ENCODE measurements around the gene EPHA10.

The EPHA10 gene

DNA sequence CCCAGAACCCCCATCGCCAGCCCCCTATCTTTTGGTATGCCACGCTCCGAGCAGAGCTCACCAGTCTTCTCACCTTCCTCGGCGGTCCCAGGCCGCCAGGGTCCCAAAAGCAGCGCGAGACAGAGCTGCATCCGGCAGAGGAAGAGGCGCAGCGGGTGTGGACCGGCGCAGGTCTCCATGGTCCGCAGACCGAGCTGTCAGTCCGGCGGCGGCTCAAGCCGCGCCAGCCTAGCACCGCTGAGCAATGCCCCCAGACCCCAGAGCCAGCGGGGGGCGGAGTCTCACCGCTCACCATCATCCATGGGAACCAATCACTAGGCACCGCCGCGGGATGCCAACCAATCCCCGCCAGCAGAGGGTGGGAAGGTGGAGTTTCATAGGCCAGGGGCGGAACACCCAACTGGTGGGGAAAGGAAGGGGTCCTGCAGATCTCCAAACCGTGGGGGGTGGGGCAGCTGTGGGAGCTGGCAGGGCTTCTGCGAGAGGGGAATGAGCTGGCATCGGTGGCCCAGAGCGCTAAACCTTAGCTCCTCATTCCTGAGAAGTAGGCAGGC, at the start of gene EPHA10:
TSS of gene EPHA10 (minus strand) at position 233 of the 554 bp plus-strand sequence. CDS start at position 179, 54 bp downstream.
- no peak for DNase-seq (ENCODE audit: low spot score)

DNA sequence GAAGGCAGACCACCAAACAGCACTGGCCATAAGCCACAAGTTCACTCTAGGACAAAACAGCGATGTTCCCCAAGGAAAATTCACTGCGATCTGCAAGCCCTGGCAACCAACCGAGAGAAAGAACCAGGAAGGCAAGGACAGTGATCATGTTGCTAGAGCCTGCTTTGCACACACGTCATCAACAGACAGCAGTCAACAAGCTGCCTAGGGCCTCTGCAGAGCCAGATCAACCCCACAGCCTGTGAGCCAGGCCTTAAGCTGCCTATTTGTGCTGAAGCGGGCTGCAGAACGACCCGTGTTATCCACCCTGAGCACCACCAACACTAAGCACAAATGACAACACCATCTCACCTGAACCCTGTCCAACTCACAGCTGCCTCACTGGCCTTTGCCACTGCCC, 49.3 kb upstream of the EPHA10 start:
- no peak for DNase-seq (ENCODE audit: low spot score)

DNA sequence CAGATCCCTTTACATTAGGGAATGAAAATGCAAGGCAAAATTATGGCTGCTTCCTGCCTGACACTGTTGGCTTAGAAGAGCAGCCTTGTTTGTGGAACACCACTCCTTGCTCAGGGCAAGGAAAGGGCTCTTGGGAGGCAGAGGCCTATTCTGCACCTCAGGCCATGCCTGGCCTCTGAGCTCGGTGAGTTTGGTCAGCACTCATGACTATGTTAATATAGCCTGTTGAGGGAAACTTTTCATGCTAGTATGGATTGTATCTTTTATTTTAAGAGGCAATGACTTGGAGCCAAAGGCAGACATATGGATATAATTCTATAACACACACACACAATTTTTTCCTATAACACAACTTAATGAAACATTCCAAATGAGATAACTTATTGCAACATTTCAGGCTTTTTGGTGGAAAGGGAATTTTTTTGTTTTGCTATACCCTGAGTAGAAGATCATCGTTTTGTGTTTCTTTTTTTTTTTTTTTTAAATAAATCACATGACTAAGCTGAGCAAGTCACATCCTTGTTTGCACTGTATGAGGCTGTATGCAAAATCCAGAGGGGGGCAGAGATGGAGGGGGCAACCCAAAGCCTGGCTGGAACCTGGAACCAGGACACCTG, 48.7 kb upstream of the EPHA10 start:
- no peak for DNase-seq (ENCODE audit: low spot score)

DNA sequence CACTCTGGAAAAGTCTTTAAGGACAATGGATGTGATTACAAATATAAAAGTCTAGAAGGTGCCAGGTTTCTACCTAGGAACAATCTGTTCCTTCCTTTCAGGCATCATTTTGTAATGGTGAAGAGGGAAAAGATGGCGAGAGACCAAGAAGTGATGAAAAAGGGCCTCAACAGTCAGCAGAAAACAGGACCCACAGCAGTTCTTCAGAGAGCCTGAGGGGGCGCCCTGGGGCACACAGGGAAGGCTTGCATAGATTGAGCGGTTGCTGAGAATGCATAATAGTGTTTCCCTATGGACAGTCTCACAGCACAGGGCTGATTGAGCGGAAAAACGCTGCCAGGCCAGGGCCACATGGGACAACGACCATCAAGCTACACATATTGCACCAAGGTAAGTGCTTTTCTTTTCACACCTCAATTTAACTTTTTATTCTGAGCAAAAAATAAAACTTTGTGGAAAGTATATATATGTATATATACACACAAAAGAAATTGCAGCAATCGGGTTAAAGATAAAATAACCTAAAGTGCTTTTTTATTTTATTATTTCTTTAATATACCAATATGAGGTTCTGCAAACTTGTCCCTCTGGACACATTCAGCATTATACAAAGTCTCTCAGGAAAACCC, 46.2 kb upstream of the EPHA10 start:
- peak; percentile 77 for DNase-seq (ENCODE audit: low spot score)

DNA sequence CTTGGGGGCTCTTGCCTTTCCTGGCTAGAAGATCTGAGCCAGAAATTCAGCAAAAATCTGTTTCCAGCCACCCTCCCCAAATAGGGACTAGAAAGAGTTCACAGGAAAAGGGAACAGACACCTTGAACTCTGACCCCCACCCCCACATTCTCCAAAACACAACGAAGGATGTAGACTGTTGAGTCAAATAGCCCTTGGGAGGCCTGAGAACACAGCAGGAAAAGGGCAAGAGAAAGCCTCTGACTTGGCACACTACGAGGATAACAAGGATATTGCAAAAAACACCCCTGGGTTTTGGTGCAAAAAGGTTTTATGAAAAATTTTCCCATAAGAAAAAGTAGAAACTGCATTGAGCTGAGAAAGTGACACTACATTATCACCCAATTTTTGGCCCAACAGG, 45.0 kb upstream of the EPHA10 start:
- no peak for DNase-seq (ENCODE audit: low spot score)

DNA sequence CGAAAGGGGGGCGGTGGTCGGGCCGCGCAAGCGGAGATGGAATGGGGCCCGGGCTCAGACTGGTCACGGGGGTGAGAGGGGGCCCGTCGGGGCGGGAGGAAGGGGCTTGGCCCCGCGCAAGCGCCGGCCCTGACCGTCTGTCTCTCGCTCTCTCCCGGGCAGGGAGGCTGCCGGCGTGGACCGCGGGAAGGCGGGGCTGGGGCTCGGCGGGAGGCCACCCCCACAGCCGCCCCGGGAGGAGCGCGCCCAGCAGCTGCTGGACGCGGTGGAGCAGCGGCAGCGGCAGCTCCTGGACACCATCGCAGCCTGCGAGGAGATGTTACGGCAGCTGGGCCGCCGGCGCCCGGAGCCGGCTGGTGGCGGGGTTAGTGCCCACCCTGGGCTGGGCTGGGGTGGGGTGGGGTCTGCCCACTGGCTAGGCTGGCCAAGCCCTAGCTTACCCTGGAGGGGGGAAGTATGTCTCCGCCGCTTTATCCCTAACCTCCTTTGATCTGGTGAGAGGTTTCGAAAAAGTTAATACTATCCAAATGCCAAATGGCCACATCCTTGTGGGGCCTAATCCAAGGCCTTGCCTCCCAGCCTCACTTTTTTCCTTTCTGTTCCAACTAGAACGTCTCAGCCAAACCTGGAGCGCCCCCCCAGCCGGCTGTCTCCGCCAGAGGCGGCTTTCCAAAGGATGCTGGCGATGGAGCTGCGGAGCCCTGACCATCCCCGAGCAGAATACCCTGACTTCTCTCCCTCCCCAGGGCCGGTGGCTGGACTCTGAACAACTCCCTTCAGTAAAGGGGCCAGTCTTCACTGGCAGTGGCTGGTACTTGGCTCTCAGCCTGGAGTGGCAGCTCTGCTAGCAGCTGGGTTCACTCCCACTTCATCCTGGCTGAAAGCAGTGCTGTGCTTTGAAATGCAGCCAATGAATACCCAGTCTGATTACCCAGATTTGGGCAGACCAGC, 43.7 kb upstream of the EPHA10 start:
- peak; percentile 60 for DNase-seq (ENCODE audit: low spot score)

DNA sequence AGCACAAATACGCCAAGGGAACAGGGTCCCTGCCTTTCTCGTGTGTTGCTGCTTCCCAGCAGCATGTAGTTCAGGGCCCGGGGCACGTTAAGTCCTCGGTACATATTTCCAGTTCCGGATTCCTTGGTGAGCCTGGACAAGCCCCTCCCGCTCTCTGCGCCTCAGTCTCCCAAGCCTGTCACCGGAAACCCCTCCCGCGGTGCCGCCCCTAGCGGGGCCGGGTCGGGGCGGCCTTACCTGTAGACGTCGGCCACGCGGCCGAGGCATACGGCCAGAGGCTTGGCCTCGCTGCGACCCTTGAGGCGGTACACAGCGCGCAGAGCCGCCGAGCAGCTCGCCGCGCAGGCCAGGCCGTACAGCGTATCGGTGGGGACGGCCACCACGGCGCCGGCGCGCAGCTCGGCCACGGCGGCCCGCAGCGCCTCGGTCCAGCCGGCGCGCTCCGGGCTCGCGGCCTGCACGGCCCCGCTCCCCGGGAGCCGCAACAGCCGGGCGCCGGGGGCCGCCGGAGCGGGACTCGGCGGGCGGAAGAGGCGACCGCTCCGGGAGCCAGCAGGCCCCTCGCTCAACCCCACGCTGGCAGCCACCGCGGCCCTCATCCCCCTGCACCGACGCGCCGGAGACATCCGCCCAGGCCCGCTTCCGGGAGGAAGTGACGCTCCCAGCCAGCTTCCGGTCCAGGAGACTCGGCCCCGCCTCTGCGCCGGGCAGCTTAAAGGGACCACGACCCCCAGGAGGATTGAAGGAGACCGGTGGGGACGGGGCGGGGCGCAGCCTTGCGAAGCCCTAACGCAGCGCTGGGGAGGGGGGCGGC, 42.8 kb upstream of the EPHA10 start, which contains the start of the genes C1orf122 and YRDC:
TSS of gene C1orf122 (plus strand) at position 236 of the 814 bp plus-strand sequence. CDS start 615 bp downstream, outside the sequence.
TSS of gene YRDC (minus strand) at position 654 of the 814 bp plus-strand sequence. CDS start at position 626, 28 bp downstream.
- DNase-seq (ENCODE audit: low spot score): peak; percentile 93

DNA sequence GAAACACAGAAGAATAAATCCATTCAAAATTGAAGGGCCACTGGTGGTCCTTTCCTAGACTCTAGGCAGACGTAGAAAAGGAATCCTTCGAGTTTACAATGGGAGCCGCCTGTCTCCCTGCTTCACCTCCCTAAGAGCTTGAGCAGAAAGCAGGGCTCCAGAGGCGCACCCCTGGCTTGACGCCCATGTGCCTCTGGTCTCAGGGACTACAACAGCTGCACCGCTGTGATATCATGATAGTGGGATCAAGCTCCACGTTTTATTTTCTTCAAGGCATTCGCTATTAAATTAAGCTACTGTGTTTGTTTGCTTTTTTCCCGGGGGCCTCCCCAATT, 42.3 kb upstream of the EPHA10 start:
- DNase-seq (ENCODE audit: low spot score): no peak

DNA sequence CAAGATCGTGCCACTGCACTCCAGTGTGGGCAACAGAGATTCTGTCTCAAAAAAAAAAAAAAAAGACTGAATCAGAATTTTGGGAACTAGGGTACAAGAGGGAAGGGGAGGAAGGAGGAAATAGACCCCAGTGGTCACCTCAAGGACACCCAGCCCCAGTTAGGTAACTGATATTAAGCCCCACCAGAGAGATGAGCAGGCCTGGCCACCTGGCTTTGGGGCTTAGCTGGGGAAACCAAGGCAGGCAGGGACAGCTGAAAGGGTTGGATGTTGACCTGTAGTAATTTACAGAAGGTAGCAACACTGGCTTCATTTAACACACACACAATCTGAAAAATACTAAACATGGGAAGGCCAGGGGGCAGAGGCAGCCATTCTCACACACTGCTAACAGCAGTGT, 37.5 kb upstream of the EPHA10 start:
- no peak for DNase-seq (ENCODE audit: low spot score)

DNA sequence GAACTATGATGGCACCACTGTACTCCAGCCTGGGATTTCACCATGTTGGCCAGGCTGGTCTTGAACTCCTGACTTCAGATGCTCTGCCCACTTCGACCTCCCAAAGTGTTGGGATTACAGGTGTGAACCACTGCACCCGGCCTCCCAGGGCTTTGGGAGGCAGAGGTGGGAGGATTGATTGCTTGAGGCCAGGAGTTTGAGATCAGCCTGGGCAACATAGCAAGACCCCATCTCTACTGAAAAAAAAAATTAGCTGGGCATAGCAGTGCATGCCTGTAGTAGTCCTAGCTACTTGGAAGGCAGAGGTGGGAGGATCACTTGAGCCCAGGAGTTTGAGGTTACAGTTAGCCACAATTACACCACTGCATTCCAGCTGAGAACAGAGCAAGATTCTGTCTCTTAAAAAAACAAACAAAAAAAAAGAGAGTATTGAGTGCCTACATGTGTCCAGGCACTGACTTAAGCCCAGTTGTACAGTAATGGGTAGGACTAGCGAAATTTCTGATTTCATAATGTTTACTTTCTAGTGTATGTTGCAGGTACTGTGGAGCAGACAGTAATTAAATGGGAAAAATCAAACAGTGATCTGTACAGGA, 32.9 kb upstream of the EPHA10 start:
- DNase-seq (ENCODE audit: low spot score): no peak

DNA sequence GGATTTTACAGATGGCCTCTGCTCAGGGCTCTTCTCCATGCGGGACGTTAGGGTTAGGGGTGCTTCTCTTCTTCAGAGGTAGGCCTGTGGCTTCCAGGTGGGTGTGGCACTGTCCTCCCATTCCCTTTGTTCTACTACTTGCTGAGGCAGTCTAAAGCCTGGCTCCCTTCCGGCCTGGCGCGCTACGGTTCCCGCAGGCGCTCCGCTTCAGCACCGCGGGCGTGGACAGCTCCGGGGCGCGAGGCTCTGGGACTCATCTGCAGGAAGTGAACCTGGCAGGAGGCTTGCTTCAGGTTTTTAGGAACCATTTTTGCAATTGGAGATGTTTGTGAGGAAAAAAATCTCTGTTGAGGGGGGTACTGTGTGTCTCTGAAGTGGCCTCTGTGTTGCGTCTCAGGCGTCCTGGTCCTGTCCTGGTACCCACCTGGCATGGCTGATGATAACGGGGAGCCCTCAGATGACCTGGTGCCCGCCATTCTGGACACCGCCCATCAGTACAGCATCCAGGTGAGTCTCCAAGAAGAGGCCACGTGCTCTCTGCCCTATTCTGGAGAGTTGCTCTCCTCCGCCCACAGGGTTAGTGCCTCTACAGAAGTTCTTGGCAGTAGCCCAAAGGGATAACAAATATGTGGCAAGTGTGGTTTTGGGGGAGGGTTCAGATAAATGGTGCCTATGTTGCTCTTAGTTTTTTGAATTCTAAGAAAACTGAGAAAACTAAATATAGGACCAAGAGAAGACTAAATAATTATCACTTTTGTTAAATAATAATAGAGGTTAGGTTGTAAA, 30.6 kb upstream of the EPHA10 start:
- DNase-seq (ENCODE audit: low spot score): no peak

DNA sequence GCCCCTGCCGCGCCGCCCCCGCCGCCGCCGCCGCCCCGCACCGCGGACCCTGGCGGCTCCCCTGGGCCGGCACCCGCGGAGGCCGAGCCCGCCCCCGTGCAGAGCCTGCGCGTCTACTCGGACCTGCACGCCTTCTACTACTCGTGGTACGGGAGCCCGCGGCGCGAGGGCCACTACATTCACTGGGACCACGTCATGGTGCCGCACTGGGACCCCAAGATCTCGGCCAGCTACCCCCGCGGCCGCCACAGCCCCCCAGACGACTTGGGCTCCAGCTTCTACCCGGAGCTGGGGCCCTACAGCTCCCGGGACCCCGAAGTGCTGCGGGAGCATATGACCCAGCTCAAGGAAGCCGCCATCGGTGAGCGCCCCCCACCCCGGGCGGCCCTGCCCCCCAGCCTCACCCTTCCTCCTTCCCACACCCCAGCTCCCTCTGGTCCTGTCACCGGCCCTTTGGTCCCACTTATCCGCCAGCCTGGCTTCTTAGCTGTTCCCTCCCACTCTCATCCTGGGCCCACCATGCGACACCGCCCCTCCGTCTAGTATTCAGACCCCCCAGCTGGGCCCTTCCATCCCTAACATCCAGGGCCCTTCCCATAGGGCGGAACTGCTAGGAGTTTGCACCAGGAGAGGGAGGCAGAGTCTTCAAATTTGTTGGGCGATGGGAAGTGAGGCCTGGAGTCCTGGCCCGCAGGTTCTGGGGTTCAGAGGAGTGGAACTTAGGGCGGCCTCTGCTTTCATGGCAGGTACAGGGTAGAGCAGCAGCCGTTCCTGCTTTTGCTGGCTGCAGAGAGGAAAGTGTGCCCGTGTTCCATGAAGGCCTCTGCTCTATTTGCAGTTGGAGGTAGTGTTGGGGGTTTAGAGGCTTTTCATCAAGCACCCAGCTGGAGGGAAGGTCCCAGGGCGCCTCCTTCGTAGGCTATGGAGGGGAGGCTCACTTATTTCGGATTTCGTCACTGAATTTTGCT, 29.7 kb upstream of the EPHA10 start:
- DNase-seq (ENCODE audit: low spot score): no peak

DNA sequence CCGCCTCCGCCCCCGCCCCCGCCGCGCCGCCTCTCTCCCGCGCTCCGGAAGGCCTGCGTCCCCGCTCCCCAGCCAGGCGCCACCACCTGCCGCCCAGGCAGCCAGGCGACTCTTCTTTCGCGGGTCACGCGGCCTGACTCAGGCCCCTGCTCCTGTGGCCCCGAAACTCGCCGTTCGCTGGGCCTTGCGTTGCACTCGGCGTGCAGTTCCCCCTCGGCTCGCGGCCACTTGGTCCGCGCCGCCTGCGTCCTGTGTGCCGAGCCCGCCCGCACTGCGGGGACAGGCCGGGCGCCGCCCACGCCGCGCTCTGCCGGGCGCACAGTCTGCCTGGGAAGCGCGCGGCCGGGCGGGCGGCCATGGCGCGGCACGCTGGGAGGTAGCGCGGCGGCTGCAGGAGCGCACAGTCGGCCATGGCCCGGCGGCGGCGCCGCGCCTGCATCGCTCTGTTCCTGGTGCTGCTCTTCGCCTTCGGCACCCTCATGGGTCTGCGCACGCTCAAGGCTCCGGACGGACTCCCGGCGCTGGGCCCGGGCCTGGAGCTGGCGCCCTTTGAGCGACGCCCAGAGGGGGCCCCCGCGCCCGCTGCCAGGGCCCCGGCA, 29.0 kb upstream of the EPHA10 start, which contains the start of gene MANEAL:
TSS of gene MANEAL (plus strand) at position 75 of the 599 bp plus-strand sequence. CDS start at position 411, 336 bp downstream.
- DNase-seq (ENCODE audit: low spot score): peak; percentile 71

DNA sequence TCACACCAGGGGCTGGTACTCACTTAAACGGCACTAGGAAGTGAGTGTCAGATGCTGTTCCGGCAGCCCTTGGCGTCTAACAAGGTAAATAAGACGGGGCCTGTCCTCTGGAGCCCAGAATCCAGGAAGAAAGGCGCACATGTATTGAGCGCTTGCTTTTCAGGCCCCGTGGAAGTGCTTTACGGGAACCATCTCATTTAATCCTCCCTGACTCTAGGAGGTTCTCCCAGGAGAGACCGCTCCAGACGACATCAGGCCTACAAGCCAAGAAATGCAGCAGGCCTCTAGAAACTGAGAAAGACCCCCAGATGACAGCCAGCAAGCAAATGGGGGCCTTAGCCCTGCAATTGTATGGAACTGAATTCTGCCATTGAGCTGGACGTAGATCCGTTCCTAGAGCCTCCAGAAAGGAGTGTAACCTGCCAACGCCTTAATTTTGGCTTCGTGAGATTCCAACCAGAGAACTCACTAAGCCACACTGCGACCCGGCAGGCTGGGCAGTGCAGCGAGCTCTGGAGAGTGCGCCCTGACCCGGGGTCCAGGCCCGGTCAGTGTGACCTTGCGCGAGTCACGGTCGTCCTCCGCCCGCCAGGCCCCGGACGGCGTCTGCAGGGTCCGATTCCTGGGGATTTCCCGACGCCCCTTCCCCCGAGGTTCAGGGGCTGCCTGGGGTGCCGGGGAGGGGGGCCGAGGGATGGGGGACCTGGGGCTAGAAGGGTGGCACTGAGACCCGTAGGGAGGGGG, 28.2 kb upstream of the EPHA10 start:
- DNase-seq (ENCODE audit: low spot score): no peak

DNA sequence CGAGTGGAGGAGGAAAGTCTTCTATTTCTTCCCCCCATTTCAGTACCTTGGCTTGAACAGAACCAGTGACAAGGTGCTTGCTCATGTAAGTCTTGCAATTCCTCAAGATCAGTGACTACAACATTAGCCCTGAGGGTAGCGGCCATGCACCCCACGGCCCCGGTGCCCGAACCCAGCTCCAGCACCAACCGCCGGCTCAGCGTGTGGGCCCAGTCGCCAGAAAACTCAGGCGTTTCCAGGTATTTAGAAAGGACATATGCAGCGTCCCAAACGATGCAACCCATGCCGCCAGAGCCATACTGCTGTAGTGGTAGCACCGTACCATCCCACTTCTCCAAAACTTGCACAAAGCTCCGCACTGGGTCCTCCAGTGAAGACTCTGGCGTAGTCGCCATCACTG, 17.6 kb upstream of the EPHA10 start:
- no peak for DNase-seq (ENCODE audit: low spot score)

DNA sequence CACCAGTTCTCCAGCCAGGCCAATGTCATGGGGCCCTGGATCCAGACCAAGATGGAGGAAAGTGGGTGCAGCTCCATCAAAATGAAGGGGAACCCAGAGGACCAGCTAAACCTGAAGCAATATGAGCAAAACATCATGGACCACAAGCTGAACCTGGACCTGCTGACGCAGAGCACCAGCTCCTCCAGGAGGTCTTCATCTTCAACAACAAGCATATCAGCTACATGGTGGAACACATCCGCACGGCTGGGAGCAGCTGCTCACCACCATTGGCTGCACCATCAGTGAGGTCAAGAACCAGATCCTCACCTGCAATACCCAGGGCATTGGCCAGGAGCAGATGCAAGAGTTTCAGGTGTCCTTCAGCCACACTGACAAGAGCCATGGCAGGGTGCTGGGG, 13.7 kb upstream of the EPHA10 start:
- no peak for DNase-seq (ENCODE audit: low spot score)

DNA sequence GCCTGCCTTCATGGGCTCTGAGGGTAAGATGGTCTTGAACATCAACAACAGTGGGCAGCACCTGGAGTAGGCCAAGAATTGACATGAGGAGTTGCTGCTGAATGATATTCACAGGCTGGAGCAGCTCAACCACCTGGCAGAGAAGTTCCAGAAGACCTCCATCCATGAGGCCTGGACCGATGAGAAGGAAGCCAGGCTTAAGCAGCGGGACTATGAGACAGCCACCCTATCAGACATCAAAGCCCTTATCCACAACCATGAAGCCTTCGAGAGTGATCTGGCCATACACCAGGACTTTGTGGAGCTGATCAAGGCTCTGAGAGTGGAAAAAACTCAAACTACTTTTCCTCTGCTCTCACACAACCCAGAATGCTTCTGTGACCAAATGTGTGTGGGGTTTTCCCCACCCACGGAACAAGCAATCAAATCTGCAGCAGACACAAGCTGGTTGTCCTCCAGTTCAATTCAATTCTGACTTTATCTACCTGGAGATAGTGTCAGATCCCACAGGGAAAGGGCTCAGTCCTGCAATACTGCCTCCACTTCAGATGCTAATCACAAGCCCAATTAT, 12.1 kb upstream of the EPHA10 start:
- DNase-seq (ENCODE audit: low spot score): no peak

Data from LoVo (cell line).